SK-N-SH treated with all-trans-retinoic acid at 6 μM for 48 hours (cell line): ENCODE results near the gene CTF1.

ENCODE experiments used
- BACH2 ChIP-seq: fragments of 250-450 bp; sonication (Bioruptor Pico); IDR thresholded peaks from 2 replicates; pipeline ENCODE4 v1.9.0; 2021; ENCODE audit warnings: mild to moderate bottlenecking, borderline replicate concordance
- ESRRG ChIP-seq: fragments of 250-450 bp; sonication (Bioruptor Pico); IDR thresholded peaks from 2 replicates; pipeline ENCODE4 v1.6.1; 2021; ENCODE audit warnings: mild to moderate bottlenecking
- GLIS3 ChIP-seq: fragments of 250-450 bp; sonication (Bioruptor Pico); IDR thresholded peaks from 2 replicates; pipeline ENCODE4 v1.5.0; 2020; ENCODE audit warnings: mild to moderate bottlenecking, moderate library complexity
- OSR1 ChIP-seq: fragments of 250-450 bp; sonication (Bioruptor Pico); IDR thresholded peaks from 2 replicates; pipeline ENCODE4 v1.8.0; 2022; ENCODE audit warnings: moderate library complexity, mild to moderate bottlenecking, inconsistent platforms
- PATZ1 ChIP-seq: fragments of 250-450 bp; sonication (Bioruptor Pico); IDR thresholded peaks from 2 replicates; pipeline ENCODE4 v1.8.0; 2020; ENCODE audit warnings: mild to moderate bottlenecking, moderate library complexity, borderline replicate concordance
- POU6F1 ChIP-seq: fragments of 250-450 bp; sonication (Bioruptor Pico); IDR thresholded peaks from 2 replicates; pipeline ENCODE4 v1.8.0; 2021; ENCODE audit warnings: low read depth, mild to moderate bottlenecking, moderate library complexity, borderline replicate concordance
- RARB ChIP-seq: fragments of 250-450 bp; sonication (Bioruptor Pico); IDR thresholded peaks from 2 replicates; pipeline ENCODE4 v1.8.0; 2021; ENCODE audit warnings: mild to moderate bottlenecking, moderate library complexity
- SNAI2 ChIP-seq: fragments of 250-450 bp; sonication (Bioruptor Pico); IDR thresholded peaks from 2 replicates; pipeline ENCODE4 v1.5.0; 2020; ENCODE audit warnings: mild to moderate bottlenecking, moderate library complexity
- ZFP3 ChIP-seq: fragments of 250-450 bp; sonication (Bioruptor Pico); IDR thresholded peaks from 2 replicates; pipeline ENCODE4 v1.5.0; 2020; ENCODE audit warnings: mild to moderate bottlenecking, moderate library complexity
- ZFP30 ChIP-seq: fragments of 450-650 bp; formaldehyde crosslinking; IDR thresholded peaks from 2 replicates; pipeline ENCODE4 v1.5.0; 2022; ENCODE audit warnings: mild to moderate bottlenecking, moderate library complexity
- TF ChIP-seq, protein P1 (sequence below): fragments of 250-450 bp; sonication (Bioruptor Pico); IDR thresholded peaks from 2 replicates; pipeline ENCODE4 v1.5.1; 2021; ENCODE audit warnings: mild to moderate bottlenecking, moderate library complexity
- TF ChIP-seq, protein P2 (sequence below): fragments of 250-450 bp; sonication (Bioruptor Pico); IDR thresholded peaks from 2 replicates; pipeline ENCODE4 v1.5.0; 2020; ENCODE audit warnings: mild to moderate bottlenecking, moderate library complexity
- TF ChIP-seq, protein P3 (sequence below): fragments of 250-450 bp; sonication (Bioruptor Pico); IDR thresholded peaks from 2 replicates; pipeline ENCODE4 v1.5.1; 2020; ENCODE audit warnings: low read depth, mild to moderate bottlenecking, moderate library complexity

- TF ChIP-seq SNAI2 (CRISPR knock-in tag) (no peak), POU6F1 (CRISPR knock-in tag) (no peak), GLIS3 (no peak), ZFP30 (CRISPR knock-in tag) (no peak), RARB (CRISPR knock-in tag) (no peak), ZFP3 (no peak), BACH2 (CRISPR knock-in tag) (no peak), PATZ1 (no peak), ESRRG (CRISPR knock-in tag) (no peak), OSR1 (no peak)
- TF ChIP-seq, protein P1, sequence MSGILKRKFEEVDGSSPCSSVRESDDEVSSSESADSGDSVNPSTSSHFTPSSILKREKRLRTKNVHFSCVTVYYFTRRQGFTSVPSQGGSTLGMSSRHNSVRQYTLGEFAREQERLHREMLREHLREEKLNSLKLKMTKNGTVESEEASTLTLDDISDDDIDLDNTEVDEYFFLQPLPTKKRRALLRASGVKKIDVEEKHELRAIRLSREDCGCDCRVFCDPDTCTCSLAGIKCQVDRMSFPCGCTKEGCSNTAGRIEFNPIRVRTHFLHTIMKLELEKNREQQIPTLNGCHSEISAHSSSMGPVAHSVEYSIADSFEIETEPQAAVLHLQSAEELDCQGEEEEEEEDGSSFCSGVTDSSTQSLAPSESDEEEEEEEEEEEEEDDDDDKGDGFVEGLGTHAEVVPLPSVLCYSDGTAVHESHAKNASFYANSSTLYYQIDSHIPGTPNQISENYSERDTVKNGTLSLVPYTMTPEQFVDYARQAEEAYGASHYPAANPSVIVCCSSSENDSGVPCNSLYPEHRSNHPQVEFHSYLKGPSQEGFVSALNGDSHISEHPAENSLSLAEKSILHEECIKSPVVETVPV = no peak
- TF ChIP-seq, protein P2, sequence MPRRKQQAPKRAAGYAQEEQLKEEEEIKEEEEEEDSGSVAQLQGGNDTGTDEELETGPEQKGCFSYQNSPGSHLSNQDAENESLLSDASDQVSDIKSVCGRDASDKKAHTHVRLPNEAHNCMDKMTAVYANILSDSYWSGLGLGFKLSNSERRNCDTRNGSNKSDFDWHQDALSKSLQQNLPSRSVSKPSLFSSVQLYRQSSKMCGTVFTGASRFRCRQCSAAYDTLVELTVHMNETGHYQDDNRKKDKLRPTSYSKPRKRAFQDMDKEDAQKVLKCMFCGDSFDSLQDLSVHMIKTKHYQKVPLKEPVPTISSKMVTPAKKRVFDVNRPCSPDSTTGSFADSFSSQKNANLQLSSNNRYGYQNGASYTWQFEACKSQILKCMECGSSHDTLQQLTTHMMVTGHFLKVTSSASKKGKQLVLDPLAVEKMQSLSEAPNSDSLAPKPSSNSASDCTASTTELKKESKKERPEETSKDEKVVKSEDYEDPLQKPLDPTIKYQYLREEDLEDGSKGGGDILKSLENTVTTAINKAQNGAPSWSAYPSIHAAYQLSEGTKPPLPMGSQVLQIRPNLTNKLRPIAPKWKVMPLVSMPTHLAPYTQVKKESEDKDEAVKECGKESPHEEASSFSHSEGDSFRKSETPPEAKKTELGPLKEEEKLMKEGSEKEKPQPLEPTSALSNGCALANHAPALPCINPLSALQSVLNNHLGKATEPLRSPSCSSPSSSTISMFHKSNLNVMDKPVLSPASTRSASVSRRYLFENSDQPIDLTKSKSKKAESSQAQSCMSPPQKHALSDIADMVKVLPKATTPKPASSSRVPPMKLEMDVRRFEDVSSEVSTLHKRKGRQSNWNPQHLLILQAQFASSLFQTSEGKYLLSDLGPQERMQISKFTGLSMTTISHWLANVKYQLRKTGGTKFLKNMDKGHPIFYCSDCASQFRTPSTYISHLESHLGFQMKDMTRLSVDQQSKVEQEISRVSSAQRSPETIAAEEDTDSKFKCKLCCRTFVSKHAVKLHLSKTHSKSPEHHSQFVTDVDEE = no peak
- TF ChIP-seq, protein P3, sequence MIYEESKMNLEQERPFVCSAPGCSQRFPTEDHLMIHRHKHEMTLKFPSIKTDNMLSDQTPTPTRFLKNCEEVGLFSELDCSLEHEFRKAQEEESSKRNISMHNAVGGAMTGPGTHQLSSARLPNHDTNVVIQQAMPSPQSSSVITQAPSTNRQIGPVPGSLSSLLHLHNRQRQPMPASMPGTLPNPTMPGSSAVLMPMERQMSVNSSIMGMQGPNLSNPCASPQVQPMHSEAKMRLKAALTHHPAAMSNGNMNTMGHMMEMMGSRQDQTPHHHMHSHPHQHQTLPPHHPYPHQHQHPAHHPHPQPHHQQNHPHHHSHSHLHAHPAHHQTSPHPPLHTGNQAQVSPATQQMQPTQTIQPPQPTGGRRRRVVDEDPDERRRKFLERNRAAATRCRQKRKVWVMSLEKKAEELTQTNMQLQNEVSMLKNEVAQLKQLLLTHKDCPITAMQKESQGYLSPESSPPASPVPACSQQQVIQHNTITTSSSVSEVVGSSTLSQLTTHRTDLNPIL = no peak
Observed at GRCh38 chr16:30926937-30927788, 30.7 kb downstream of the CTF1 start.
